HCT116 (cell line): Measurements from ENCODE around the gene WWOX. TPM values are rescaled to one million over a fixed set of nuclear protein-coding genes. Genes with fewer than 3 reads are reported as not detected.

Experiments
- ATAC-seq: fragments of 200-7000 bp; cut with Tn5 transposase; 2 replicates; pipeline ENCODE4 v1.9.1; 2020; ENCODE audit warnings: mild to moderate bottlenecking, moderate library complexity
- BruUV-seq: library from RNA; stranded (reverse); fragments of 400-500 nt; replicated peaks from 2 replicates; lab custom pipeline; 2021; lab: Mats Ljungman, UMichigan
- CTCF ChIA-PET: fragments of 300-600 bp; sonication (Branson Sonifier 250); formaldehyde crosslinking; loops from one replicate; lab custom pipeline; 2021; ENCODE audit warnings: antibody characterized with exemption; lab: Charles Lee
- POLR2A ChIA-PET: fragments of 300-600, 350-600 bp; sonication (Branson Sonifier 250); formaldehyde crosslinking; loops from one replicate; lab custom pipeline; 2021; ENCODE audit warnings: antibody characterized with exemption; lab: Charles Lee
- RAD21 ChIA-PET, 2 experiments: fragments of 300-600 bp; sonication (Branson Sonifier 250); formaldehyde crosslinking; loops; one replicate each; lab custom pipeline; 2023; ENCODE audit warnings: low total read pairs in 2 of 2; ENCODE audit not compliant: uncharacterized antibody in 2 of 2, unreplicated experiment in 2 of 2, low non-redundant PET in 1 of 2; lab: Charles Lee
- DNase-seq: peaks from one replicate; pipeline ENCODE4 v3.0.0-alpha.2; 2010; ENCODE audit warnings: low read depth, low spot score
- H2AFZ ChIP-seq: fragments of 200-600 bp; shearing (Covaris generic), sonication (generic); 2 replicates; pipeline ENCODE4 v1.6.1; 2017; ENCODE audit warnings: low read depth, mixed run types, mixed read lengths, antibody characterized with exemption, low read length; ENCODE audit not compliant: poor library complexity, severe bottlenecking
- H3K27ac ChIP-seq: 2 replicates; pipeline ENCODE4 v1.5.1; 2012; ENCODE audit warnings: low read depth, low read length
- H3K27me3 ChIP-seq: fragments of 200-600 bp; sonication (generic); 2 replicates; pipeline ENCODE4 v1.6.1; 2016; ENCODE audit warnings: mixed run types, low read length, mixed read lengths; ENCODE audit not compliant: insufficient read depth
- H3K36me3 ChIP-seq, 2 experiments: fragments of 200-500 bp in 1 of 2; fragments of 200-600 bp in 1 of 2; sonication (Bioruptor generic) in 1 of 2; sonication (generic) in 1 of 2; 2 replicates each; pipeline versions ENCODE4 v1.5.1 to v1.6.1; 2014 to 2016; ENCODE audit warnings: low read length in 2 of 2, inconsistent platforms in 1 of 2, mixed read lengths in 1 of 2, mixed run types in 1 of 2; ENCODE audit not compliant: insufficient read depth in 2 of 2, control insufficient read depth in 1 of 2
- H3K4me1 ChIP-seq, 2 experiments: fragments of 200-600 bp in 1 of 2; sonication (generic) in 1 of 2; 2 replicates each; pipeline versions ENCODE4 v1.5.1 to v1.6.1; 2012 to 2017; ENCODE audit warnings: low read length in 2 of 2, inconsistent platforms in 1 of 2, mild to moderate bottlenecking in 1 of 2, mixed read lengths in 1 of 2, mixed run types in 1 of 2, moderate library complexity in 1 of 2; ENCODE audit not compliant: insufficient read depth in 2 of 2, control insufficient read depth in 1 of 2
- H3K4me2 ChIP-seq: fragments of 200-600 bp; sonication (generic); 2 replicates; pipeline ENCODE4 v1.6.1; 2017; ENCODE audit warnings: mixed run types, low read length, mixed read lengths
- H3K4me3 ChIP-seq, 2 experiments: fragments of 200-600 bp in 1 of 2; sonication (generic) in 1 of 2; replicated peaks in 1 of 2; 2 replicates each; pipeline ENCODE4 v1.5.1; 2011 to 2016; ENCODE audit warnings: low read length in 2 of 2, control low read depth in 1 of 2, low read depth in 1 of 2, mild to moderate bottlenecking in 1 of 2, mixed read lengths in 1 of 2, mixed run types in 1 of 2
- H3K79me2 ChIP-seq: fragments of 200-600 bp; sonication (generic); 2 replicates; pipeline ENCODE4 v1.6.1; 2017; ENCODE audit warnings: mild to moderate bottlenecking, mixed run types, low read length, moderate library complexity, mixed read lengths; ENCODE audit not compliant: insufficient read depth
- H3K9ac ChIP-seq: fragments of 200-600 bp; sonication (generic); 2 replicates; pipeline ENCODE4 v1.6.1; 2016; ENCODE audit warnings: low read length, mixed read lengths
- H3K9me2 ChIP-seq: fragments of 200-600 bp; sonication (generic), shearing (Covaris generic); 2 replicates; pipeline ENCODE4 v1.6.1; 2017; ENCODE audit warnings: mixed run types, mild to moderate bottlenecking, moderate library complexity; ENCODE audit not compliant: insufficient read depth
- H3K9me3 ChIP-seq, 2 experiments: fragments of 200-500 bp in 1 of 2; fragments of 200-600 bp in 1 of 2; sonication (Bioruptor generic) in 1 of 2; sonication (generic) in 1 of 2; 2 replicates each; pipeline ENCODE4 v1.6.1; 2014 to 2017; ENCODE audit warnings: low read length in 2 of 2, mixed read lengths in 2 of 2, inconsistent platforms in 1 of 2, low read depth in 1 of 2, mild to moderate bottlenecking in 1 of 2, mixed run types in 1 of 2, moderate library complexity in 1 of 2; ENCODE audit not compliant: control insufficient read depth in 1 of 2, insufficient read depth in 1 of 2
- H4K20me1 ChIP-seq: fragments of 200-600 bp; sonication (generic), shearing (Covaris generic); 2 replicates; pipeline ENCODE4 v1.6.1; 2017; ENCODE audit warnings: mixed run types, mild to moderate bottlenecking, moderate library complexity; ENCODE audit not compliant: insufficient read depth
- CTCF ChIP-seq, 3 experiments: fragments of 200-600 bp in 1 of 3; sonication (generic) in 1 of 3; IDR thresholded peaks in 2 of 3; conservative IDR thresholded peaks in 1 of 3; 2 replicates each; pipeline ENCODE4 v1.5.1; 2012 to 2017; ENCODE audit warnings: low read depth in 2 of 3, low read length in 2 of 3, antibody characterized with exemption in 1 of 3, borderline replicate concordance in 1 of 3, control low read depth in 1 of 3, mild to moderate bottlenecking in 1 of 3, mixed read lengths in 1 of 3, mixed run types in 1 of 3, moderate library complexity in 1 of 3; ENCODE audit not compliant: insufficient read depth in 1 of 3
- EZH2 ChIP-seq: fragments of 200-600 bp; sonication (generic); IDR thresholded peaks from 2 replicates; pipeline ENCODE4 v1.6.1; 2017; ENCODE audit warnings: antibody characterized with exemption, mixed run types
- EZH2phosphoT487 ChIP-seq: fragments of 200-600 bp; IDR thresholded peaks from 2 replicates; pipeline ENCODE4 v1.6.1; 2018; ENCODE audit warnings: antibody characterized with exemption, borderline replicate concordance
- REST ChIP-seq: IDR thresholded peaks from 2 replicates; pipeline ENCODE4 v1.6.1; 2012; ENCODE audit warnings: low read depth
- intact Hi-C: fragments of 100-400 bp; cut with micrococcal nuclease; formaldehyde crosslinking; loops from 2 replicates; pipeline ENCODE4 v1.10.0; 2022
- total RNA-seq: library from RNA; stranded (reverse); gene quantifications from one replicate; pipeline ENCODE4 v1.2.1, GENCODE V29; 2021; ENCODE audit not compliant: unreplicated experiment

The WWOX gene
- total RNA-seq, 1 experiment from 2014 or later, result 13.7 TPM

- BruUV-seq, result no TSS peak
- Histone ChIP-seq H3K4me1 (no peaks in the 10 kb centered on the region), H3K27me3 (no peaks in the 10 kb centered on the region), H3K9ac (no peak overlapping the region), H3K36me3 (no peaks in the 10 kb centered on the region), H3K9me3 (no peaks in the 10 kb centered on the region), H2AFZ (no peak overlapping the region), H3K27ac (no peak overlapping the region), H3K79me2 (no peaks in the 10 kb centered on the region), H3K4me3 (no peak overlapping the region)
- ATAC-seq, result no peak
- intact Hi-C loops, result no loop called here
- RAD21 ChIA-PET, result no interaction called here
- TF ChIP-seq CTCF (IDR thresholded peaks at IDR 0.05 in 2 of 3, conservative IDR thresholded peaks at IDR 0.05 in 1 of 3; ENCODE audit: borderline replicate concordance in 1 of 3, insufficient read depth in 1 of 3, low read depth in 2 of 3, low read length in 2 of 3) (no peak), EZH2phosphoT487 (no peak), REST (no peak), EZH2 (no peak)
- TF ChIP-seq, all 23 proteins: peak for 0
- Histone ChIP-seq H3K9me2 (no peaks in the 10 kb centered on the region), H4K20me1 (no peaks in the 10 kb centered on the region), H3K4me2 (no peak overlapping the region)
- no peak for DNase-seq
- CTCF ChIA-PET, result no interaction called here
- POLR2A ChIA-PET, result no interaction called here
Observed at GRCh38 chr16:78274771-78275170, 175.3 kb downstream of the WWOX start.
